DND-41 (cell line): ENCODE data around the gene AKT1S1.
"Not testable (repeated sequence)": the region's sequence is repeated elsewhere in the genome, so short reads cannot be mapped to it uniquely, and the experiment has no call there.

Experiments
- ATAC-seq: fragments of 200-7000 bp; cut with Tn5 transposase; 3 replicates; pipeline ENCODE4 v1.9.1; 2021; ENCODE audit warnings: low read depth; ENCODE audit not compliant: insufficient read depth
- DNase-seq: peaks from one replicate; pipeline ENCODE4 v3.0.0-alpha.2; 2020
- H2AFZ ChIP-seq: 2 replicates; pipeline ENCODE4 v1.6.0; 2012; ENCODE audit warnings: low read depth, low read length
- H3K27ac ChIP-seq: 2 replicates; pipeline ENCODE4 v1.5.1; 2012; ENCODE audit warnings: low read length, inconsistent platforms
- H3K27me3 ChIP-seq: fragments of 200-600 bp; sonication (generic); 2 replicates; pipeline ENCODE4 v1.6.0; 2012; ENCODE audit warnings: low read length, mild to moderate bottlenecking, inconsistent platforms; ENCODE audit not compliant: insufficient read depth, poor library complexity
- H3K36me3 ChIP-seq: 2 replicates; pipeline ENCODE4 v1.5.1; 2012; ENCODE audit warnings: low read length, inconsistent platforms; ENCODE audit not compliant: insufficient read depth
- H3K4me1 ChIP-seq: 2 replicates; pipeline ENCODE4 v1.5.1; 2012; ENCODE audit warnings: mild to moderate bottlenecking, low read length; ENCODE audit not compliant: insufficient read depth
- H3K4me2 ChIP-seq: 2 replicates; pipeline ENCODE4 v1.6.0; 2012; ENCODE audit warnings: mild to moderate bottlenecking, moderate library complexity, low read length, inconsistent platforms; ENCODE audit not compliant: insufficient read depth
- H3K4me3 ChIP-seq, 2 experiments: fragments of 200-600 bp in 1 of 2; shearing (Covaris generic) in 1 of 2; 2 replicates each; pipeline ENCODE4 v1.5.1; 2012 to 2016; ENCODE audit warnings: inconsistent platforms in 2 of 2, low read length in 2 of 2, mild to moderate bottlenecking in 2 of 2, low read depth in 1 of 2, moderate library complexity in 1 of 2
- H3K79me2 ChIP-seq: 2 replicates; pipeline ENCODE4 v1.6.0; 2012; ENCODE audit warnings: low read length, inconsistent platforms; ENCODE audit not compliant: insufficient read depth
- H3K9ac ChIP-seq: 2 replicates; pipeline ENCODE4 v1.6.0; 2012; ENCODE audit warnings: low read depth, mild to moderate bottlenecking, inconsistent platforms, low read length, moderate library complexity
- H3K9me3 ChIP-seq: 2 replicates; pipeline ENCODE4 v1.5.1; 2012; ENCODE audit warnings: low read length, moderate library complexity, mild to moderate bottlenecking, inconsistent platforms; ENCODE audit not compliant: insufficient read depth, severe bottlenecking
- H4K20me1 ChIP-seq: 2 replicates; pipeline ENCODE4 v1.6.0; 2012; ENCODE audit warnings: low read length; ENCODE audit not compliant: insufficient read depth
- EZH2 ChIP-seq: IDR thresholded peaks from 3 replicates; pipeline ENCODE4 v1.6.1; 2012; ENCODE audit warnings: borderline replicate concordance, low read depth, mild to moderate bottlenecking, moderate library complexity, low read length, inconsistent platforms; ENCODE audit not compliant: severe bottlenecking
- TF ChIP-seq, protein P1 (sequence below): IDR thresholded peaks from 2 replicates; pipeline ENCODE4 v1.5.1; 2012; ENCODE audit warnings: borderline replicate concordance, low read length, moderate library complexity, mild to moderate bottlenecking; ENCODE audit not compliant: poor library complexity, severe bottlenecking; ENCODE audit errors: extremely low read depth

AKT1S1 gene

DNA sequence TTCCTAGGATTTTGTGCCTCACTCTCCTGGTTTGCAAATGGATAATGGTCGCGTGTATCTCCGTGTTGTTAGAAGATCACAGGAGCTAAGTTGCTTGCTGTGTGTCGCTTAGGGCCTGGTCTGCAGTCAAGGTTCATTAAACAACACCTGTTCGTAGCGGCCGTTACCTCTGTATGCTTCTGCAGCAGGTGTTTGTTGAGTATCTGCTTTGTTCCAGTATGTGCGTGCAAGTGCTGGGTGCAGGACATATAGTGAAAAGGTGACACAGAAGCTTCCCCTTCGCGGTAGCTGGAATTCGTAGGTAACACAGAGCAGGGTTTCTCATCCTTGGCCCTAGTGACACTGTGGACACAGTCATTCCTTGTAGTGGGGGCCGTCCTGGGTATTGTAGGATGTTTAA is 53.7 kb downstream of the AKT1S1 start:
- no peak for TF ChIP-seq EZH2
- TF ChIP-seq, protein P1, sequence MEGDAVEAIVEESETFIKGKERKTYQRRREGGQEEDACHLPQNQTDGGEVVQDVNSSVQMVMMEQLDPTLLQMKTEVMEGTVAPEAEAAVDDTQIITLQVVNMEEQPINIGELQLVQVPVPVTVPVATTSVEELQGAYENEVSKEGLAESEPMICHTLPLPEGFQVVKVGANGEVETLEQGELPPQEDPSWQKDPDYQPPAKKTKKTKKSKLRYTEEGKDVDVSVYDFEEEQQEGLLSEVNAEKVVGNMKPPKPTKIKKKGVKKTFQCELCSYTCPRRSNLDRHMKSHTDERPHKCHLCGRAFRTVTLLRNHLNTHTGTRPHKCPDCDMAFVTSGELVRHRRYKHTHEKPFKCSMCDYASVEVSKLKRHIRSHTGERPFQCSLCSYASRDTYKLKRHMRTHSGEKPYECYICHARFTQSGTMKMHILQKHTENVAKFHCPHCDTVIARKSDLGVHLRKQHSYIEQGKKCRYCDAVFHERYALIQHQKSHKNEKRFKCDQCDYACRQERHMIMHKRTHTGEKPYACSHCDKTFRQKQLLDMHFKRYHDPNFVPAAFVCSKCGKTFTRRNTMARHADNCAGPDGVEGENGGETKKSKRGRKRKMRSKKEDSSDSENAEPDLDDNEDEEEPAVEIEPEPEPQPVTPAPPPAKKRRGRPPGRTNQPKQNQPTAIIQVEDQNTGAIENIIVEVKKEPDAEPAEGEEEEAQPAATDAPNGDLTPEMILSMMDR: no peak
- H2AFZ ChIP-seq: no peak overlapping the region
- H3K27ac ChIP-seq: no peak overlapping the region
- H3K4me1 ChIP-seq: peaks cover 12% of the 10 kb centered on the region
- no peaks in the 10 kb centered on the region for H3K27me3 ChIP-seq
- no peak overlapping the region for H3K4me2 ChIP-seq
- no peak overlapping the region for H3K4me3 ChIP-seq
- H3K9me3 ChIP-seq: no peaks in the 10 kb centered on the region
- H3K79me2 ChIP-seq: peaks cover 78% of the 10 kb centered on the region
- peaks cover 23% of the 10 kb centered on the region for H4K20me1 ChIP-seq
- peaks cover 51% of the 10 kb centered on the region for H3K36me3 ChIP-seq
- no peak overlapping the region for H3K9ac ChIP-seq
- no peak for ATAC-seq
- DNase-seq: no peak

DNA sequence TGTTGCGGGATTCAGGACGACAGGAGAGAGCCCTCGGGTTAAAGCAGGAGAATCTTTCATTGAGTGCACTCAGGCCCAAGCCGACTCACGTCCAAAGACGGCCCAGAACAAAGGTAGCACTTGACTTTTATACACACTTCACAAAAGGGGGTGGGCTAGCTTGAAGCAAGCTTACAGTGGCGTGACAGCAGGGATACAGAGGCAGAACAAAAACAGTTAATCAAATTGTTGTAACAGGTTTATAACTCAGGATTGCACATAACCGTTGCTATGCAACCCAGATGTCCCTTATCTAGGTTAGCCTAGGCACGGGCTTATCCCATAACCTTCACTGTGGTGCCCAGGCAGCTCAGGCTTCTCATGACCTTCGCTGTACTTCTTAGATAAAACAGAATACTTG is 57.0 kb downstream of the AKT1S1 start:
- Histone ChIP-seq H2AFZ (no peak overlapping the region), H3K27ac (no peak overlapping the region), H3K4me3 (no peak overlapping the region), H3K27me3 (no peaks in the 10 kb centered on the region), H4K20me1 (peaks cover 9% of the 10 kb centered on the region), H3K4me1 (peaks cover 21% of the 10 kb centered on the region), H3K36me3 (peaks cover 34% of the 10 kb centered on the region), H3K4me2 (no peak overlapping the region), H3K9ac (no peak overlapping the region), H3K79me2 (peaks cover 59% of the 10 kb centered on the region), H3K9me3 (no peaks in the 10 kb centered on the region)
- no peak for ATAC-seq
- TF ChIP-seq, protein P1: no peak
- TF ChIP-seq EZH2: no peak
- DNase-seq: no peak

DNA sequence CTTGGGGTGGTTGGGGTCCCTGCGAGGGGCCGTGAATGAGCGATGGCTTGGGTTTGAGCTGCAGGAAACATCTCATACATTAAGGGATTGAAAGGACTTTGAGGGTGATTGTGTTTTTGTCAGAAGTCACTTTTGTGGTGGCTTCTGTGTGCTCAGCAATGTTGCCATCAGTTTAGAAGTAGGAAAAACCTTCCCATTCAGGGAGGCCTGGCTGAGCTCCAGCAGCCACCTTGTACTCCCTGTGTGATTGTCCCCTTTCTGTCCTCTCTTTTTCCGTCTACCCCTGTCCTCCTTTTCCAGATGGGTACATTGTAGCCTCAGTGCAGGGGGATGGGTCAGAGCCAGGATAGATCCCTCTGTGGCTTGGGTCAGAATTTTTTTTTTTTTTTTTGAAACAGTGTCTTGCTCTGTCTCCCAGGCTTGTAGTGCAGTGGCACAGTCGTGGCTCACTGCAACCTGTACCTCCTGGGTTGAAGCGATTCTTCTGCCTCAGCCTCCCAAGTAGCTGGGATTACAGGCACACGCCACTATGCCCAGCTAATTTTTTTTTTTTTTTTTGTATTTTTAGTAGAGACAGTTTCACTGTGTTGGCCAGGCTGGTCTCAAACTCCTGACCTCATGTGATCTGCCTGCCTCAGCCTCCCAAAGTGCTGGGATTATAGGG is 57.6 kb downstream of the AKT1S1 start:
- H4K20me1 ChIP-seq, H3K9me3 ChIP-seq, H3K27me3 ChIP-seq, H2AFZ ChIP-seq, ATAC-seq, DNase-seq: not testable (repeated sequence)
- peak overlapping the region in 1 of 2 experiments; percentile 88; a peak in 2 of 4 replicates for H3K4me3 ChIP-seq
- H3K9ac ChIP-seq: peak overlapping the region; percentile 82
- H3K36me3 ChIP-seq: peaks cover 34% of the 10 kb centered on the region
- peaks cover 21% of the 10 kb centered on the region for H3K4me1 ChIP-seq
- peak overlapping the region; percentile 93 for H3K27ac ChIP-seq
- H3K4me2 ChIP-seq: peak overlapping the region; percentile 87
- peaks cover 55% of the 10 kb centered on the region for H3K79me2 ChIP-seq
